Bronchial epithelial cell (primary cell): ENCODE results near the gene PHF5A. TPM values are rescaled to one million over a fixed set of nuclear protein-coding genes. Genes with fewer than 3 reads are reported as not detected.

ENCODE experiments used
- DNase-seq: peaks from one replicate; pipeline ENCODE4 v3.0.0-alpha.2; 2010; ENCODE audit warnings: low read depth
- FAIRE-seq: peaks from 2 replicates; lab custom pipeline; 2011; peaks lifted over from hg19 to GRCh38; lab: Jason Lieb, UNC
- H3K27me3 ChIP-seq: 2 replicates; pipeline ENCODE4 v1.5.1; 2011; ENCODE audit warnings: low read length; ENCODE audit not compliant: control insufficient read depth, insufficient read depth
- H3K36me3 ChIP-seq: 2 replicates; pipeline ENCODE4 v1.5.1; 2011; ENCODE audit warnings: low read length; ENCODE audit not compliant: control insufficient read depth, insufficient read depth
- H3K4me3 ChIP-seq: 2 replicates; pipeline ENCODE4 v1.5.1; 2011; ENCODE audit warnings: mild to moderate bottlenecking, low read depth, low read length, control low read depth
- total RNA-seq: library from RNA; depleted of rRNA; stranded (reverse); fragments of >200 nt; gene quantifications from 2 replicates; pipeline ENCODE4 v1.2.1, GENCODE V29; 2014
- TF ChIP-seq, protein P1 (sequence below): IDR thresholded peaks from 2 replicates; pipeline ENCODE4 v1.5.1; 2011; ENCODE audit warnings: mild to moderate bottlenecking, moderate library complexity, low read length, control low read depth, inconsistent platforms; ENCODE audit not compliant: insufficient read depth, severe bottlenecking

The PHF5A gene
- total RNA-seq, 1 donor from 2014 or later = 111 TPM

DNA sequence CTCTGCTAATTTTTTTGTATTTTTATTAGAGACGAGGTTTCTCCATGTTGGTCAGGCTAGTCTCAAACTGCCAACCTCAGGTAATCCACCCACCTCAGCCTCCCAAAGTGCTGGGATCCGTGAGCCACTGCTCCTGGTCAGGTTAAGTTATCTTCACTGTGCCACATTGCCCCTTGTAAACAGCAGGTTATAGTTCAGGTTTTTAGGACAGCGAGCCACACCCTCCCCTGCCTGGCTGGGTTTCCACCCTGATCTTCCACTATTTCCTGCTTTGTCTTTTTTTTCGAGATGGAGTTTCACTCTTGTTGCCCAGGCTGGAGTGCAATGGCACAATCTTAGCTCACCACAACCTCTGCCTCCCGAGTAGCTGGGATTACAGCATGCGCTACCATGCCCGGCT lies 16.5 kb upstream of the PHF5A start:
- TF ChIP-seq, protein P1, sequence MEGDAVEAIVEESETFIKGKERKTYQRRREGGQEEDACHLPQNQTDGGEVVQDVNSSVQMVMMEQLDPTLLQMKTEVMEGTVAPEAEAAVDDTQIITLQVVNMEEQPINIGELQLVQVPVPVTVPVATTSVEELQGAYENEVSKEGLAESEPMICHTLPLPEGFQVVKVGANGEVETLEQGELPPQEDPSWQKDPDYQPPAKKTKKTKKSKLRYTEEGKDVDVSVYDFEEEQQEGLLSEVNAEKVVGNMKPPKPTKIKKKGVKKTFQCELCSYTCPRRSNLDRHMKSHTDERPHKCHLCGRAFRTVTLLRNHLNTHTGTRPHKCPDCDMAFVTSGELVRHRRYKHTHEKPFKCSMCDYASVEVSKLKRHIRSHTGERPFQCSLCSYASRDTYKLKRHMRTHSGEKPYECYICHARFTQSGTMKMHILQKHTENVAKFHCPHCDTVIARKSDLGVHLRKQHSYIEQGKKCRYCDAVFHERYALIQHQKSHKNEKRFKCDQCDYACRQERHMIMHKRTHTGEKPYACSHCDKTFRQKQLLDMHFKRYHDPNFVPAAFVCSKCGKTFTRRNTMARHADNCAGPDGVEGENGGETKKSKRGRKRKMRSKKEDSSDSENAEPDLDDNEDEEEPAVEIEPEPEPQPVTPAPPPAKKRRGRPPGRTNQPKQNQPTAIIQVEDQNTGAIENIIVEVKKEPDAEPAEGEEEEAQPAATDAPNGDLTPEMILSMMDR = no peak
- FAIRE-seq (no peak), DNase-seq (no peak)

DNA sequence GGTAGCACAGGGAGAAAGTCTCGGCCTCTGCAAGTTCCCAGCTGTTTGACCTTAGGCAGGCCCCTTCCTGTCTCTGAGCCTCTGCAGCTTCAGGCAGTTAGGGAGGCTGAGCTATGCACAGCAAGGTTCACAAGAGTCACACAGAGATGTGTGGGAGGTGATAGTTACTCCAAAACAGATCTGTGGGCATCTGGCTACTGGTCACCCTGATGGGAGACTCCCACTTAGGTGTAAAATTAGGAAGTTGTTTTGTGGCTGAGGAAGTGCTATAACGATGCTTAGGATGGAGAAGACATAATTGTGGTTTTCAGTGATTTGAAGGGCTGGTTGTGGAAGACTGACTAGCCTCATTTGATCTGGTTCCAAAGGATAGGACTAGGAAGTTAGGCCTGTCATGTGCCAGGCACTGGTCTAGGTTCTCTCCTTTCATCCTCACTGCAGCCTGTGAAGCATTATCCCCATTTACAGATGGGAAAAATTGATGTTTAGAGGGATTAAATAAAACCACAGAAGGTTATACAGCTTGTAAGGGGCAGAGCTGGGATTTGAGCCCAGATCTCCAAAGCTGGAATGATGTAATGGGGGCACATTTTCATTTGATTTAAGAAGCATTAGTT lies 13.9 kb upstream of the PHF5A start:
- TF ChIP-seq, protein P1 = no peak
- FAIRE-seq = peak; percentile 52
- Histone ChIP-seq H3K36me3 (peaks cover under 1% of the 10 kb centered on the region), H3K4me3 (no peak overlapping the region), H3K27me3 (no peaks in the 10 kb centered on the region)
- DNase-seq = no peak

More for the DNA sequence above, 16.5 kb upstream of the PHF5A start:
- Histone ChIP-seq H3K36me3 (no peaks in the 10 kb centered on the region), H3K4me3 (no peak overlapping the region), H3K27me3 (no peaks in the 10 kb centered on the region)

DNA sequence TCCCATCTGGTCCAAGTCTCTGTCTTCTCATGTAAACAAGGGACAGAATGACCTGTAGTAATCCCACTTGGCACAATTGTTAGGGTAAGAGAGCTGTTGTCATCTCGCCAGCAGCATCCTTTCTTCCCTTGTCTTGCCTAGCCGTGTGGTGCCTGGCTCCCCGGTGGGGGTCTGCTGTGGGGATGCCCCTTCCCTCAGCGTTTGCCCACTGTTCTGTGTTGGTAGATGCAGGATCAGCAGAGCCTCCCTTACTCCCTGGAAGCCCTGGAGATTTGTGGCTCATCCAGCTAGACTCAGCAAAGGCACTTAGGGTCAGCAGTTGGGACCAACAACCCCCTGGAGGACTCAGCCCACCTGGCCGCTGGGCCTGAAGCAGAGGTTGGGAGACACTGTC lies 13.4 kb upstream of the PHF5A start:
- TF ChIP-seq, protein P1 = no peak

DNA sequence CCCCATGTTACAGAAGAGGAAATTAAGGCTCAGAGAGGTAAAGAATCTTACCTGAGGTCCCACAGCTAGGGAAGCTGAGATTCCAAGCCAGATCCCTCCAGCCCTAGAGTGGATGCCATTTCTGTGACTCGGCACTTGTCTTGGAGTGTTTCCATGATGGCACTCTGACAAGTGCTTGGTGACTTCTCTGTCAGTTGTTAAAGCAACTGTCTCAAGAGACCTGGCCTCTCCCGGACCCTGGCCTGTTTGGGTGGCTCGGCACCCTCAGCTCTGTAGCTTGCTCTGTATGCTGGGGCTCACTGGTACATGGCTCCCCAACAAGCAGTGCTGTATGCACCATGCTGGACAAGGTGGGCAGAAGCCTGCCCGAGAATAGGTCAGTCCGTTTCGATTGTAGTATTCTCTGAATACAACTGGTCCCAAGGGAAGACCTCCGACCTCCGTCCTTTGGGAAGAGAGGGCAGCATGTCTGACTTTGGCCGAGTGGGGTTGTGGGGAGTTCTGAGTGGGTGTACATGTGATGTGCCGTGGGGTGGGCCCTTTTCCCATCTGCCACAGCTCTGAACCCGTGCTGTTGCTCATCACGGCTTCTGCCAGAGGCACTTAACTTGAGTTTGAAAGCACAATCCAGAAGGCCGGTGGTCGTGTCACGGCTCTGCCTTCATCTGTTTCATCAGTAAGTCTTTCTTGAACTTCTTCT lies 12.8 kb upstream of the PHF5A start:
- FAIRE-seq = peak; percentile 7
- DNase-seq = no peak
- Histone ChIP-seq H3K4me3 (no peak overlapping the region), H3K36me3 (peaks cover 1% of the 10 kb centered on the region), H3K27me3 (no peaks in the 10 kb centered on the region)
- TF ChIP-seq, protein P1 = no peak

More for the DNA sequence above, 13.4 kb upstream of the PHF5A start:
- no peak for DNase-seq
- Histone ChIP-seq H3K4me3 (no peak overlapping the region), H3K27me3 (no peaks in the 10 kb centered on the region), H3K36me3 (peaks cover 1% of the 10 kb centered on the region)
- no peak for FAIRE-seq

DNA sequence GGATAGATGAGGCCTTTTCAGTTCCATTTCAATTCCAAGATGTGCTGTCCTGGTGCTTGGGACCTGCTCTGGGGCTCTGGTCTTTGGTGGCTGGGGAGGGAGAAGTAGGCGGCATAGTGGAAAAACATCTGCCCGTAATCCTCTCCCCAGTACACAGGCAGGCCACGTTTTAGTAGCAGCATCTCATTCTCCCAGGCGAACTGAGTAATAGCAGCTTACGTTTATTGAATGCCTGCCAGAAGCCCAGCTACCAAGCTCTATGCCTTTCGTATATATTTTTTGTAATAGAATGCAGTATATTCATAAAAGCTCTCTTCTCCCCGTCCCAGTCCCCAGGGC lies 11.9 kb upstream of the PHF5A start:
- TF ChIP-seq, protein P1 = no peak
- Histone ChIP-seq H3K27me3 (no peaks in the 10 kb centered on the region), H3K36me3 (peaks cover 1% of the 10 kb centered on the region), H3K4me3 (no peak overlapping the region)
- DNase-seq = no peak
- FAIRE-seq = no peak
